Kidney (tissue), 14 donors: ENCODE data around the gene B4GALT7. TPM values are rescaled to one million over a fixed set of nuclear protein-coding genes. Genes with fewer than 3 reads are reported as not detected.

Experiments
- DNase-seq, 5 donors: peaks; one replicate each; pipeline ENCODE4 v3.0.0-alpha.2; 2013 to 2020
- FAIRE-seq: peaks from 2 replicates; lab custom pipeline; 2012; peaks lifted over from hg19 to GRCh38; lab: Jason Lieb, UNC
- H3K27ac ChIP-seq, 2 donors: one replicate each; pipeline ENCODE4 v1.7.0; 2013; ENCODE audit warnings: low read depth in 2 of 2, low read length in 2 of 2, inconsistent platforms in 1 of 2
- H3K27me3 ChIP-seq: one replicate; pipeline ENCODE4 v1.7.1; 2013; ENCODE audit warnings: low read length, inconsistent platforms; ENCODE audit not compliant: control insufficient read depth, insufficient read depth
- H3K36me3 ChIP-seq, 3 donors: one replicate each; pipeline versions ENCODE4 v1.7.0 to v1.7.1; 2013; ENCODE audit warnings: low read length in 3 of 3, control low read depth in 1 of 3, inconsistent platforms in 1 of 3; ENCODE audit not compliant: insufficient read depth in 3 of 3, control insufficient read depth in 2 of 3
- H3K4me1 ChIP-seq, 3 donors: one replicate each; pipeline versions ENCODE4 v1.7.0 to v1.7.1; 2013; ENCODE audit warnings: low read length in 3 of 3, inconsistent platforms in 1 of 3, low read depth in 1 of 3; ENCODE audit not compliant: control insufficient read depth in 2 of 3, insufficient read depth in 2 of 3
- H3K4me3 ChIP-seq, 3 donors: one replicate each; pipeline versions ENCODE4 v1.7.0 to v1.8.1; 2013; ENCODE audit warnings: low read length in 3 of 3, control low read depth in 1 of 3, inconsistent platforms in 1 of 3
- H3K9ac ChIP-seq, 3 donors: one replicate each; pipeline versions ENCODE4 v1.7.0 to v1.7.1; 2013; ENCODE audit warnings: low read length in 3 of 3, control low read depth in 1 of 3, inconsistent platforms in 1 of 3
- H3K9me3 ChIP-seq, 3 donors: one replicate each; pipeline versions ENCODE4 v1.7.0 to v1.7.1; 2013; ENCODE audit warnings: low read length in 3 of 3, control low read depth in 1 of 3, inconsistent platforms in 1 of 3; ENCODE audit not compliant: control insufficient read depth in 2 of 3, insufficient read depth in 1 of 3
- intact Hi-C: fragments of 100-400 bp; cut with DNase I; formaldehyde crosslinking; loops from one replicate; pipeline ENCODE4 v1.11.1; 2022
- polyA plus RNA-seq: library from polyadenylated mRNA; stranded (reverse); fragments of 350-450 nt; fragmentation: Illumina TruSeq; extraction: RNeasy Lipid Tissue Mini Kit (QIAGEN cat#74804); gene quantifications from one replicate; pipeline ENCODE4 v1.2.3, GENCODE V29; 2014; ENCODE audit warnings: low read depth, low replicate concordance; ENCODE audit not compliant: insufficient read depth
- total RNA-seq: library from RNA; stranded (reverse); fragmentation: NEBNext Ultra II Directional; extraction: Animal tissue kit (Norgen Biotek cat#: 25700); gene quantifications from one replicate; pipeline ENCODE4 v1.2.1, GENCODE V29; 2021
- TF ChIP-seq, protein P1 (sequence below): IDR thresholded peaks from 3 replicates; pipeline ENCODE4 v1.5.1; 2012; ENCODE audit warnings: mild to moderate bottlenecking, moderate library complexity, borderline replicate concordance; ENCODE audit not compliant: insufficient read depth; ENCODE audit errors: extremely low read depth
- donor health status: control.
- donor health status: control.
- donor health status: control.
- donor health status: control.
- donor health status: control.
- donor health status: DM: yes; HTN: yes; CAD: no.
- donor health status: Normal renal cell carcinoma (clear cell type).

B4GALT7 gene
- total and polyA plus RNA-seq, 2 donors from 2014 or later: 30.7 to 42.6 TPM

DNA sequence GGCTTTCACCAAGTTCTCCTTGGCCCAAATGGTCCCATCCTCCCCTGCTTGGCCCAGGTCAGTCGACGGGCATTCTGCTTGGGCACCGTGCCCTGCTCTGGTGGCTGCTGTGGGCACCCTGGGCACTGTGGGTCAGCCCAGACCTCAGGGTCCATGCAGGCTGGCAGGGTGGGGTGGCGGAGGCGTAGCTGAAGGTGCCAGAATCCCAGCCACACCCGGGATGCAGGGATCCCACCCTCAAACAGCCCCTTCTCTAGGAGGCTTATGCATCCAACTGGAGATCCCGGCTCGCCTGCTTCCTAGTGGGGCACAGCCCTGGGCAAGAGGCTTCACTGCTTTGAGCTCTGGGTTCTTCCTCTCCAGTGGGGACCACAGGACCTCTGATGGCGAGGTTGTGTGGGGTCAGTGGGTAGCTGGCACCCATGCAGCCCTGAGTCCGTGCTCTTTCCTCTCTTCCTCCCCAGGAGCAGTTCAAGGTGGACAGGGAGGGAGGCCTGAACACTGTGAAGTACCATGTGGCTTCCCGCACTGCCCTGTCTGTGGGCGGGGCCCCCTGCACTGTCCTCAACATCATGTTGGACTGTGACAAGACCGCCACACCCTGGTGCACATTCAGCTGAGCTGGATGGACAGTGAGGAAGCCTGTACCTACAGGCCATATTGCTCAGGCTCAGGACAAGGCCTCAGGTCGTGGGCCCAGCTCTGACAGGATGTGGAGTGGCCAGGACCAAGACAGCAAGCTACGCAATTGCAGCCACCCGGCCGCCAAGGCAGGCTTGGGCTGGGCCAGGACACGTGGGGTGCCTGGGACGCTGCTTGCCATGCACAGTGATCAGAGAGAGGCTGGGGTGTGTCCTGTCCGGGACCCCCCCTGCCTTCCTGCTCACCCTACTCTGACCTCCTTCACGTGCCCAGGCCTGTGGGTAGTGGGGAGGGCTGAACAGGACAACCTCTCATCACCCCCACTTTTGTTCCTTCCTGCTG, 9.4 kb downstream of the B4GALT7 start:
- Histone ChIP-seq H3K27ac (no peak overlapping the region), H3K9ac (no peak overlapping the region), H3K4me1 (peaks cover 0 to 4% (median 4%) of the 10 kb centered on the region in 3 donors), H3K4me3 (no peak overlapping the region), H3K27me3 (no peaks in the 10 kb centered on the region), H3K36me3 (no peaks in the 10 kb centered on the region), H3K9me3 (no peaks in the 10 kb centered on the region)
- TF ChIP-seq, protein P1, sequence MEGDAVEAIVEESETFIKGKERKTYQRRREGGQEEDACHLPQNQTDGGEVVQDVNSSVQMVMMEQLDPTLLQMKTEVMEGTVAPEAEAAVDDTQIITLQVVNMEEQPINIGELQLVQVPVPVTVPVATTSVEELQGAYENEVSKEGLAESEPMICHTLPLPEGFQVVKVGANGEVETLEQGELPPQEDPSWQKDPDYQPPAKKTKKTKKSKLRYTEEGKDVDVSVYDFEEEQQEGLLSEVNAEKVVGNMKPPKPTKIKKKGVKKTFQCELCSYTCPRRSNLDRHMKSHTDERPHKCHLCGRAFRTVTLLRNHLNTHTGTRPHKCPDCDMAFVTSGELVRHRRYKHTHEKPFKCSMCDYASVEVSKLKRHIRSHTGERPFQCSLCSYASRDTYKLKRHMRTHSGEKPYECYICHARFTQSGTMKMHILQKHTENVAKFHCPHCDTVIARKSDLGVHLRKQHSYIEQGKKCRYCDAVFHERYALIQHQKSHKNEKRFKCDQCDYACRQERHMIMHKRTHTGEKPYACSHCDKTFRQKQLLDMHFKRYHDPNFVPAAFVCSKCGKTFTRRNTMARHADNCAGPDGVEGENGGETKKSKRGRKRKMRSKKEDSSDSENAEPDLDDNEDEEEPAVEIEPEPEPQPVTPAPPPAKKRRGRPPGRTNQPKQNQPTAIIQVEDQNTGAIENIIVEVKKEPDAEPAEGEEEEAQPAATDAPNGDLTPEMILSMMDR: no peak
- intact Hi-C loops: no loop called here
- no peak for DNase-seq
- no peak for FAIRE-seq

DNA sequence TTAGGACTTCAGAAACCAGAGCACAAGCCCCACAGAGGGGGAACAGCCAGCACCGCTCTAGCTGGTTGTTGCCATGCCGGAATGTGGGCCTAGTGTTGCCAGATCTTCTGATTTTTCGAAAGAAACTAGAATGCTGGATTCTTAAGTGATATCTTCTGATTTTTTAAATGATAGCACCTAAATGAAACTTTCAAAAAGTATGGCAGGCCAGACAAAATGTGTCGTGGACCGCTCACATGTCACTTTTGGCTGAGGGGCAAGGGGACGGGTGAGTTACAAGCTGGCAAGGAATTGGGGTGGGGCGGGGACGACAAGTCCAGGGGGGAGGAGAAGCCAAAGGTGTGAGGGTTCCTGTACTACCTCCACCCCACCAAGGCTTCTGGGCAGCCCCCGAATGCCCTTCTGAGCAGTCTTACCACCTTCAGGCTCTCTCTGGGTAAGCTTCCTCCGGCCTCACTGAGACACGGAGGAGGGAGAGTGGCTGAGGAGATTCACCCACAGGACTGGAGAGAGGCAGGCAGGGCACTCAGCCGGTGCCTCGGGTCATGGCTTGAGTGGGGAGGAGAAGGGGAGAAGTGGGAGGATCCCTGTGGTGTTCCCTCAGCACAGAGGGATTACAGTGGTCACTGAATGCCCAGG, 10.3 kb downstream of the B4GALT7 start:
- no peak for DNase-seq
- TF ChIP-seq, protein P1: no peak

DNA sequence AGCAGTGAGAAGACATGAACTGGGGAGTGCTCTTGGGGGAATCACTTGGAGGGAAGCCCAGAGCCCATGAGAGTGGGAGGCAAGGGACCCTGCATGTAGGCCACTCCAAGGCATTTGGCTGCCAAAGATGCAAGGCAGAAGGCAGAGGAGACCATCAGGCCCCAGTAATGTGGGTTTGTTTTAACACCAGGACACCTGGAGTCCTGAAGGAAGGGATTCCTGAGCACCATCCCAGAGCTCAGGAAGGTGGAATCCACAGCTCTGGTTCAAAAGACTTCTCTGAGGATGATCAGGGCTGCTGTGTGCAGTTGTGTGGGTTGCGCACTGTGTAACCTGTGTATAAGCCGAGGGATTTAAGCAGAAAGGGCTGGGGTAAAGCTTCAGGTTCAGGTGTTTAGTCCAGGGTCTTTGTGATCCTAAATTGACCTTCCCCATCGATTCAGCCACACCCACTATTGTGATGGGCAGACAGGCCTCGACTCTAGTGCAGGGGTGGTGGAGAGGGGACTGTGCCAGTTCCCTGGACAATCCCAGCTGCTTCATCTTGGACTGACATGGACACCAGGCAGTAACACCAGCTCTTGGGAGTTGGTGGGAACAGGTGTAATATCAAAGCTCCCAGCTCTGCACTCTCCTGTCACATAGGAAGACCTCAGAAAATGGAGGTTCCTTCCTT, 11.0 kb downstream of the B4GALT7 start:
- no peak for FAIRE-seq

More for the DNA sequence above, 10.3 kb downstream of the B4GALT7 start:
- Histone ChIP-seq H3K36me3 (no peaks in the 10 kb centered on the region), H3K4me3 (no peak overlapping the region), H3K27ac (no peak overlapping the region), H3K9ac (no peak overlapping the region), H3K4me1 (peaks cover 0 to 4% (median 4%) of the 10 kb centered on the region in 3 donors), H3K27me3 (no peaks in the 10 kb centered on the region), H3K9me3 (no peaks in the 10 kb centered on the region)
- no peak for FAIRE-seq
- intact Hi-C loops: no loop called here

More for the DNA sequence above, 11.0 kb downstream of the B4GALT7 start:
- TF ChIP-seq, protein P1: no peak
- no peaks in the 10 kb centered on the region for H3K36me3 ChIP-seq
- peaks cover 0 to 4% (median 4%) of the 10 kb centered on the region in 3 donors for H3K4me1 ChIP-seq
- DNase-seq: no peak
- no peak overlapping the region for H3K9ac ChIP-seq
- no peaks in the 10 kb centered on the region for H3K9me3 ChIP-seq
- intact Hi-C loops: no loop called here
- H3K4me3 ChIP-seq: no peak overlapping the region
- H3K27me3 ChIP-seq: no peaks in the 10 kb centered on the region
- no peak overlapping the region for H3K27ac ChIP-seq
